ENCODE data around the gene KRTAP29-1. TPM values are rescaled to one million over a fixed set of nuclear protein-coding genes. Genes with fewer than 3 reads are reported as not detected.

Gene KRTAP29-1
- total RNA-seq, 1 experiment from 2014 or later = not detected

DNA sequence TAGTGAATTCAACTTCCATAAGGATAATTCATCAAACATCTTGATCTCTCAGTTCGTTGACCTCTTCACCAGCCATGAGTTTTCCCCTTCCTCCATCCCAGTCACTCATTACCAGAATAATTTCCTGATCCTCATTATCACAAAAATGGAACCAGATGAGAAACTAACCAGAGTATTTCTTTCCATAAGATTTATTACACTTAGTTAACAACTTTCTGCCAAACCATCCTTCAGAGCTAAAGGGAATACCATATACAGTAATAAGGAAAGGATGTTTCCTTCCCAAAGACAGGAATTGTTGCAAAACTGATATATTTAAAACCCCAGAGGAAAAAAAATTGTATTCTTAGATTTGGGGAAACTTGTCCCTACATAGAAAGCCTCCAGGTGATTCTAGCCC lies 8.6 kb downstream of the KRTAP29-1 start:
- H3K79me1 ChIP-seq (ENCODE audit: insufficient read depth, low read depth, low read length, poor library complexity, severe bottlenecking) = no peaks in the 10 kb centered on the region
- H3K9ac ChIP-seq (ENCODE audit: extremely low read depth, insufficient read length, low read length) = no peak overlapping the region
- H3K27me3 ChIP-seq (ENCODE audit: insufficient read depth, low read length) = no peaks in the 10 kb centered on the region
- peaks cover 0 to 2% of the 10 kb centered on the region in 2 experiments; a peak in 1 of 5 replicates for H3K9me3 Mint-ChIP-seq
- no peak overlapping the region for H3T11ph ChIP-seq (ENCODE audit: low read length)
- H3K27ac Mint-ChIP-seq = no peak overlapping the region
- no peaks in the 10 kb centered on the region for H4K20me1 ChIP-seq (ENCODE audit: control insufficient read depth, insufficient read depth, insufficient read length)
- H2AK5ac ChIP-seq (ENCODE audit: insufficient read length, low read length) = no peak overlapping the region
- H3K18ac ChIP-seq (ENCODE audit: insufficient read length, low read depth, low read length) = no peak overlapping the region
- H2BK15ac ChIP-seq (ENCODE audit: low read depth, low read length) = no peak overlapping the region
- H2BK5ac ChIP-seq (ENCODE audit: insufficient read length, low read length) = no peak overlapping the region
- no peak overlapping the region for H4K91ac ChIP-seq (ENCODE audit: insufficient read length, low read depth, low read length)
- H4K8ac ChIP-seq (replicated peaks; ENCODE audit: insufficient read length, low read depth, low read length) = no peak overlapping the region
- H3K4me1 ChIP-seq (ENCODE audit: insufficient read depth, low read length) = no peaks in the 10 kb centered on the region
- whole genome bisulfite sequencing (ENCODE audit: extremely low coverage, insufficient read length, low lambda C conversion rate) = no CpG with 5 or more reads among the region's 1 CpG
- no peak overlapping the region for H2BK20ac ChIP-seq (ENCODE audit: low read depth, low read length, poor library complexity, severe bottlenecking)
- no peak for DNase-seq
- H3K79me2 ChIP-seq (ENCODE audit: insufficient read depth, low read length) = no peaks in the 10 kb centered on the region
- no peak overlapping the region for H3K23ac ChIP-seq (ENCODE audit: insufficient read length, low read depth, low read length)
- no peak overlapping the region for H3K27ac ChIP-seq (ENCODE audit: insufficient read length, low read depth, low read length)
- no peak overlapping the region for H3K4me2 ChIP-seq (ENCODE audit: insufficient read depth, insufficient read length, low read length)
- no peak overlapping the region for H2BK12ac ChIP-seq (ENCODE audit: insufficient read length, low read depth, low read length)
- no peak overlapping the region for H3K4ac ChIP-seq (ENCODE audit: low read depth, low read length)
- peaks cover 0 to 5% of the 10 kb centered on the region in 2 experiments; a peak in 1 of 4 replicates for H3K4me1 Mint-ChIP-seq
- no peaks in the 10 kb centered on the region for H3K9me3 ChIP-seq (ENCODE audit: control insufficient read depth, low read depth, low read length)
- no peak overlapping the region for H3K4me3 Mint-ChIP-seq
- no peaks in the 10 kb centered on the region for H3K36me3 Mint-ChIP-seq (ENCODE audit: insufficient read depth in 1 of 3, low read depth in 3 of 3)
- no peaks in the 10 kb centered on the region for H3K23me2 ChIP-seq (ENCODE audit: insufficient read length, low read depth, low read length, poor library complexity, severe bottlenecking)
- H2AFZ ChIP-seq (ENCODE audit: low read length) = no peak overlapping the region
- H2BK120ac ChIP-seq (ENCODE audit: low read depth, low read length, poor library complexity, severe bottlenecking) = no peak overlapping the region
- H3K14ac ChIP-seq (ENCODE audit: insufficient read depth, low read length) = no peak overlapping the region
- no peak overlapping the region for H3K56ac ChIP-seq (ENCODE audit: insufficient read length, low read depth, low read length)
- TF ChIP-seq, protein P1, sequence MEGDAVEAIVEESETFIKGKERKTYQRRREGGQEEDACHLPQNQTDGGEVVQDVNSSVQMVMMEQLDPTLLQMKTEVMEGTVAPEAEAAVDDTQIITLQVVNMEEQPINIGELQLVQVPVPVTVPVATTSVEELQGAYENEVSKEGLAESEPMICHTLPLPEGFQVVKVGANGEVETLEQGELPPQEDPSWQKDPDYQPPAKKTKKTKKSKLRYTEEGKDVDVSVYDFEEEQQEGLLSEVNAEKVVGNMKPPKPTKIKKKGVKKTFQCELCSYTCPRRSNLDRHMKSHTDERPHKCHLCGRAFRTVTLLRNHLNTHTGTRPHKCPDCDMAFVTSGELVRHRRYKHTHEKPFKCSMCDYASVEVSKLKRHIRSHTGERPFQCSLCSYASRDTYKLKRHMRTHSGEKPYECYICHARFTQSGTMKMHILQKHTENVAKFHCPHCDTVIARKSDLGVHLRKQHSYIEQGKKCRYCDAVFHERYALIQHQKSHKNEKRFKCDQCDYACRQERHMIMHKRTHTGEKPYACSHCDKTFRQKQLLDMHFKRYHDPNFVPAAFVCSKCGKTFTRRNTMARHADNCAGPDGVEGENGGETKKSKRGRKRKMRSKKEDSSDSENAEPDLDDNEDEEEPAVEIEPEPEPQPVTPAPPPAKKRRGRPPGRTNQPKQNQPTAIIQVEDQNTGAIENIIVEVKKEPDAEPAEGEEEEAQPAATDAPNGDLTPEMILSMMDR (conservative IDR thresholded peaks at IDR 0.05) = no peak
- H4K5ac ChIP-seq (ENCODE audit: insufficient read length, low read depth, low read length) = no peak overlapping the region
- H3K27me3 Mint-ChIP-seq (ENCODE audit: low read depth) = no peaks in the 10 kb centered on the region; the same call in 1 of the 2 replicates
